Endometrium (tissue), 2 donors: ENCODE measurements around the gene MRPS17.
"Not testable (repeated sequence)": the region's sequence is repeated elsewhere in the genome, so short reads cannot be mapped to it uniquely, and the experiment has no call there.

Experiments used
- FAIRE-seq: peaks from 2 replicates; lab custom pipeline; 2012; peaks lifted over from hg19 to GRCh38; lab: Jason Lieb, UNC
- donor health status: control.
- donor health status: control.

Gene MRPS17

GRCh38 chr7:55951637-55952351 is at the start of gene MRPS17:
MRPS17 (plus strand) TSS chr7:55951877; CDS start chr7:55953196, 1,319 bp downstream.
- FAIRE-seq = no peak

- FAIRE-seq = no peak
These were observed 47.5 kb upstream of the MRPS17 start for GRCh38 chr7:55903985-55904759.

- no peak for FAIRE-seq
These were observed 38.9 kb upstream of the MRPS17 start for GRCh38 chr7:55912748-55913158.

- no peak for FAIRE-seq
These were observed 33.9 kb upstream of the MRPS17 start for GRCh38 chr7:55917771-55918170.

- no peak for FAIRE-seq
These were observed 23.5 kb upstream of the MRPS17 start for GRCh38 chr7:55928006-55928767.

- FAIRE-seq = no peak
These were observed 20.1 kb upstream of the MRPS17 start for GRCh38 chr7:55931421-55932151.

- no peak for FAIRE-seq
These were observed 12.1 kb upstream of the MRPS17 start for GRCh38 chr7:55939514-55940123.

- no peak for FAIRE-seq
These were observed 5.1 kb upstream of the MRPS17 start for GRCh38 chr7:55946545-55946944.

- not testable (repeated sequence) for FAIRE-seq
These were observed 635 bp downstream of the MRPS17 start for GRCh38 chr7:55952352-55952671.

- FAIRE-seq = no peak
These were observed 2.2 kb downstream of the MRPS17 start for GRCh38 chr7:55953707-55954475.

GRCh38 chr7:55957190-55957589 is 5.5 kb downstream of the MRPS17 start:
- no peak for FAIRE-seq

- no peak for FAIRE-seq
These were observed 10.3 kb downstream of the MRPS17 start for GRCh38 chr7:55962014-55962413.

GRCh38 chr7:55963584-55964168 is 12.0 kb downstream of the MRPS17 start:
- FAIRE-seq = no peak

GRCh38 chr7:55964261-55965099 is 12.8 kb downstream of the MRPS17 start, which contains the start of gene NIPSNAP2:
NIPSNAP2 (plus strand) TSS chr7:55964585; CDS start chr7:55964610, 25 bp downstream.
- no peak for FAIRE-seq

GRCh38 chr7:55965100-55965470 is 13.4 kb downstream of the MRPS17 start:
- FAIRE-seq = no peak

GRCh38 chr7:55965805-55966421 is 14.2 kb downstream of the MRPS17 start:
- no peak for FAIRE-seq

- no peak for FAIRE-seq
These were observed 15.2 kb downstream of the MRPS17 start for GRCh38 chr7:55966851-55967250.

- no peak for FAIRE-seq
These were observed 17.7 kb downstream of the MRPS17 start for GRCh38 chr7:55969391-55969790.

- FAIRE-seq = no peak
These were observed 18.9 kb downstream of the MRPS17 start for GRCh38 chr7:55970561-55970960.
